HG03159 (cell line): ENCODE results near the gene DNAJC3.
A peak's percentile ranks its signal among the peaks of the same experiment; 100 is the strongest.

Source experiments
- ATAC-seq: cut with Tn5 transposase; IDR thresholded peaks from one replicate; pipeline ENCODE4 v1.9.1; 2021; ENCODE audit warnings: mild to moderate bottlenecking, moderate library complexity; ENCODE audit not compliant: unreplicated experiment

The DNAJC3 gene

GRCh38 chr13:95833719-95834118 is 156.8 kb downstream of the DNAJC3 start:
- no peak for ATAC-seq

- ATAC-seq, result peak; percentile 91
Measured at GRCh38 chr13:95834134-95834765, 157.3 kb downstream of the DNAJC3 start.

- ATAC-seq, result no peak
Measured at GRCh38 chr13:95841894-95842293, 165.0 kb downstream of the DNAJC3 start.

GRCh38 chr13:95842898-95843297 is 166.0 kb downstream of the DNAJC3 start:
- ATAC-seq, result no peak
